ENCODE measurements around the gene GPS1.

Gene GPS1

DNA sequence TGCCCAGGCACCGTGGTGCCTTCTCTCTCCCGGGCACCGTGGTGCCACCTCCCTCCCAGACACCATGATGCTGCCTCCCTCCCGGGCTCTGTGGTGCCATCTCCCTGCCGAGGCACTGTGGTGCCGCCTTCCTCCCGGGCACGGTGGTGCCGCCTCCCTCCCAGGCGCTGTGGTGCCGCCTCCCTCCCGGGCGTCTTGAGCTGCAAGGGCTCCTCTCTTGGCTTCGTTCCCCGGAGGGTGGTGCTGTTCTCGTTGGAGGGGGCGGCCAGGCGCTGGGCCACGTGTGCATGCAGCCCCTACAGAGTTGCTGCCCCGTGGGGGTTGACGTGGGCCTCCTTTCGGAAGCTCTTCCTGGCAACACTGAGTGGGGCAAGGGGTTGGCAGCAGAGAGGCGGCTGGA lies 37.3 kb upstream of the GPS1 start:
- no peak for DNase-seq (ENCODE audit: low read depth, low spot score)

DNA sequence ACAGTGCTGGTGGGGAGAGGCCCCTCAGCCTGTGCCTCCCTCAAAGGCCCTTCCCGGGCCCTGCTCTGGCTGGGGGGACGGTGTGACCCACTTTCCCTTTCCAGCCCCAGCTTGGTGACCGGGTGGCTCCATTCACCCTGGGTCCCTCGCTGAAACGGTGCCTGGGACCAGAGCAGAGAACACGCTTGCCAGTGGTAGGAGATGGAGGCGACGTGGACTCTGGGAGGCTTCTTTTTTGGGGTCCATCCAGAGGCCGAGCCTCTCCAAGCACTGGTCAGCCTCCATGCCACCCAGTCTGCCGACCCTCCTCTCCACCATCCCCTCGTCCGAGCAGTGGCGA lies 36.8 kb upstream of the GPS1 start:
- DNase-seq (ENCODE audit: low read depth, low spot score), result no peak

DNA sequence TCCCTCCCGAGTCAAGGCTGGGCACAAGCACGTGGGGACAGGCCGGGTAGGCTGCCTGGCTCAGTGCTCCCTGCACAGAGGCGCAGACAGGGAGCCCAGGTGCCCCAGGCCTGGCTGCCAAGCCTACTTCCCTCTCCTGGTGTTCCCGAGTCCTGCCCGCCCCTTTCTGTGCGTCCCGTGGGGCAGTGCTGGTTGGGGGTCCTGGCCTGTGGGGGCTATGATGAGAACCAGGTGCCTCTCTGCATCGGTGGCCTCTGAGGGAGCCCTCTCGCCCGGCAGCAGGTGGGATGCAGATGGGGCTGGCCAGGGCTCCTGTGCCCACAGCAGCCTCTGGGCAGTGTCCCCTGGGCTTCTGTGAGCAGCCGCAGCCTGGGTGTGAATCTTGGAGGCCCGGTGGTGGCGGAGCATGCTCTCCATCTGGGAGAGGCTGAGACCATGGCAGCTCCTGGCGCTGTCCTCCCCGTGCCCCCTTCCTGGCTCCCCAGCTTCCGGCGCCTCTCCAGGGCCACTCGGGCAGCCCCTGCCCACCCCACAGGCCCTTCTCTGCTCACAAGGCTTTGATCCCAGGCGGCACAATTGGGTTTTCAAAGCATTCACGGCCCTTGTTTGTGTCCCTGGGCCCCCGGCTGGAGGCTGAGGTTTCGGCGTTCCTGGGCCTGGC lies 36.3 kb upstream of the GPS1 start:
- no peak for DNase-seq (ENCODE audit: low read depth, low spot score)

DNA sequence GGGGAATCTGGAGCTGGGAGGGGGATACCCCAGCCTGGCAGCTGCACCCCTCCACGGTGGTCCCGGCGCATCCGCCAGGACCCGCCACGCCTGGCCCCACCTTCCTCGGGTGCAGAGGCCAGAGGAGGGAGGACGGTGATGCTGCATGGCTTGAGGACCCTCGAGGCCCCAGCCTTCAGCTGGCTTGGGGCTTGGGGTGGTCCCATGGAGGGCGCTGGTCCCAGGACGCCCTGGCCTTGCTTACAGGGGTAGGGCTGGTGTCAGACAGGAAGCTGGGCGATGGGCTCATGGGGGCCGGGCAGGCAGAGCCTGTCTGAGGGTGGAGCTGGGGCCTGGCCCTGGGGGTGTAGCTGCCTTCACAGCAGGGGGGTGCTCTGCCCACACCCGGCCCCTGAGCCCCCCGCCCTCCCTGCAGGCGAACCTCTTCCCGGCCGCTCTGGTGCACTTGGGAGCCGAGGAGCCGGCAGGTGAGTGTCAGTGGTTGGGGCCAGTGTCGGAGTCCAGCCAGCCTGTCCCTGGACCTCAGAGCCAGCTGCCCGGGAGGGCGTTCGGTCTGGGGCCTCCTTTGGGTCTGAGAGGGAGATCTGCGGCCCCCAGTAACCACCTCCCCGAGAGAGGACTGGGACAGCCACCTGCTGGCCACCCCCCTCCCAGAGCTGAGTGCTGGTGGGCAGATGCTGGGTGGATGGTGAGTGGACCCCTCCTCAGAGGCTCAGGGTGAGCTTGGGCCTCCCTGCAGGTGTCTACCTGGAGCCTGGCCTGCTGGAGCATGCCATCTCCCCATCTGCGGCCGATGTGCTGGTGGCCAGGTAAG lies 35.4 kb upstream of the GPS1 start:
- DNase-seq (ENCODE audit: low read depth, low spot score), result no peak

DNA sequence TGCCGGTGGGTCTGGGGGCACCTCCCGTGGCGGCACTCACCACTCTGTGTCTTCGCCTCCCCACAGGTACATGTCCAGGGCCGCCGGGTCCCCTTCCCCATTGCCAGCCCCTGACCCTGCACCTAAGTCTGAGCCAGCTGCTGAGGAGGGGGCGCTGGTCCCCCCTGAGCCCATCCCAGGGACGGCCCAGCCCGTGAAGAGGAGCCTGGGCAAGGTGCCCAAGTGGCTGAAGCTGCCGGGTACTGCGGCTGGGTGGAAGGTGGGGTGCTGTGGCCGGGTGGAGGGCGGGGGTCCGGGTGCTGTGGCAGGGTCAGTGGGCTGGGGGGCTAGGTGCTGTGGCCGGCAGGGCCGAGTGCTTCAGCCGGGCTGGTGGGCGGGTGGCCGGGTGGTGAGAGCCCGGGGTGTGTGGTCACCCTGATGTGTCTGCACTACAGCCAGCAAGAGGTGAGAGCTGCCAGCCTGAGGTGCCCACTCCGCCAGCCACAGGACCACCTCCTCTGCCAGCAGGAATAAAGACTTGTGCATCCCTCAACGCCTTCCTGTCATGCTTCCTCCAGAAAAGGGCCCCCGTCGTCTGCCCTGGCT lies 34.7 kb upstream of the GPS1 start:
- DNase-seq (ENCODE audit: low read depth, low spot score), result no peak

DNA sequence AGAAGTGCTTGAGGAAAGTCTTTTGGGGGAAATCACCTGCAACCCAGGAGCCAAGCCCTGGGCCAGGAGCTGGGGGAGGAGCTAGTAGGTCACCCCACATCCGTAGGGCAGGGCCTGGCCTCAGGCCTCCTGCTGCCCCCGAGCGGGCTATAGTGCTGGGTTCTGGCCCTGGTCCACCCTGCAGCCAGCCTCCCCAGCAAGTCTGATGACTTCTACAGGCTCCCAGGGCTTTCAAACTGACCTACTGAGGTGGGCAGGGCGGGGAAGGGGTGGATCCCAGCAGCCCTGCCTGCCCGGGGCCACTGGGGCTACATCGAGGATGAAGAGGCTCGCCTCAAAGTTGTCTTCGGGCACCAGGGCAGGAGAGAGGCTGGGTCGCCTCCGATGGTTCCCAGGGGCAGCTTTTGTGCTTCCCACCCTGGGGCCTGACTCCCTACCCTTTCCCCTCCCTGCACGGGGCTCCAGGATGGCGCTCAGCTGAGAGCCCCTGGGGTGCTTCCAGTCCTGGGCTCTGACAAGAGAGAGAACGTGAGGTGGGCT lies 34.0 kb upstream of the GPS1 start:
- DNase-seq (ENCODE audit: low read depth, low spot score), result no peak

DNA sequence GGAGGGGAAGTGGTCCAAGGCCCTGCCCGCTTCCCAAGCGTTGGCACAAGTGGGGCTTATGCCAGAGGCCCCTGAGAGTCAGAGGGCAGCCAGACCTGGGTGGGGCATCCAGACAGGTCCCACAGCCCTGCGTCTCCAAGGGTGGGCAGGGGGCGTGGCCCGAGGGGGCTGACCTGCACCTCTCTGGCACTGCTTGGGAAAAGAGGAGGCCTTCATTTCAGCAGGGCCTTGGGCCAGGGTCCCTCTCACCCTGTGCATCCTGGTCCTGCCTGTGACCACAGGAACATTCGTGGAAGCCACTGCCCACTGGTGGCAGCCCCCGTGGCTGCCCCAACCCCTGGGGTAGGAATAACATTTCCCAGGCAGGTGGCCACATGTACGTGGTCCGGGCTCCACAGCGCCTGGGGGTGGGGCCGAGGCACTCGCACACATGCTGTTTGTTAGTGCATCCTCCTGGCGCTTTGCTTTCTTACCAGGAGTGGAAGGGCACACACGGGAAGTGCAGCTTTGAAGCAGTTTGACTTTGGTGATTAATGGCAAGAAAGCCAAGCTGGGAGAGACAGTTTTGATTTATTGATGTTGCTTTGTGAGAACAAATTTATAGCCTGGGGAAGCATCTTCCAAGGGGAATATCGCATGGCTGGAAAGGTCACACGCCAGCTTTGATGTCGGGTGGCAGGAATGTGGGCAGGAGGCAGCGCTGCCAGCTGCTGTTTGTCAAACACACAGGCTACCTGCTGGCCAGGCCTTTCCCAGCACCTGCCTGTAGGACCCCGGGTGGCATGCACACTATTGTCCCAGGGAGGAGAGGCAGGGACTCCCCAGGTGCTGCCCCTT lies 33.3 kb upstream of the GPS1 start:
- no peak for DNase-seq (ENCODE audit: low read depth, low spot score)

DNA sequence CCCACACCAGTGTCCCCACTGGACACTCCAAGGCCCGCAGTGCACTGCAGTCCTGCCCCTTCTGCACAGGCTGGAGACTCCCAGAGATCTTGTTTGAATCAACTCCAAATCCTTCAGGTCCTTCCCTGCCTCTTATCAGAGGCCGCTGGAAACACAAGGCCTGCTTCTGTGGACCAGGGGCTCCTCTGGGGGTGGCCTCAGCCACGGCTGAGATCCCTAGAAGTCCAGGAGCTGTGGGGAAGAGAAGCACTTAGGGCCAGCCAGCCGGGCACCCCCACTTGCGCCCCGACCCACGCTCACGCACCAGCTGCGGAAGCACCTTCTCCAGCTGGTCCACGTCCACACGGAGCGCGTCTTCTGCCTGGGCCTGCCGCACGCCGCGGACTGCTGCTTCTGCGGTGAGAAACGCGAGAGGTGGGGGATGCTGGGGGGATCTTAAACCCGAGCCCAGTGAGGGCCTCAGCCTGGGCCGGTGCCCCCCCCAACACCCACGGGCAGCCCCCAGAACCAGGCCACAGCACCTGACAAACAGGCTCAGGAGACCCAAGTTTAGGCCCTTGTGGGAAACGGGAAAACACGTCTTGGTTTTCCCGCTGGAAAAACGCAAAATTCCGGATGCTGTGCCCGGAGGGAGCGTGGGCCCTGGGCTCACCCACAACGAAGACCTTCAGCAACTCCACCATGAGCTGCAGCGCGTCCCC lies 32.6 kb upstream of the GPS1 start:
- no peak for DNase-seq (ENCODE audit: low read depth, low spot score)

DNA sequence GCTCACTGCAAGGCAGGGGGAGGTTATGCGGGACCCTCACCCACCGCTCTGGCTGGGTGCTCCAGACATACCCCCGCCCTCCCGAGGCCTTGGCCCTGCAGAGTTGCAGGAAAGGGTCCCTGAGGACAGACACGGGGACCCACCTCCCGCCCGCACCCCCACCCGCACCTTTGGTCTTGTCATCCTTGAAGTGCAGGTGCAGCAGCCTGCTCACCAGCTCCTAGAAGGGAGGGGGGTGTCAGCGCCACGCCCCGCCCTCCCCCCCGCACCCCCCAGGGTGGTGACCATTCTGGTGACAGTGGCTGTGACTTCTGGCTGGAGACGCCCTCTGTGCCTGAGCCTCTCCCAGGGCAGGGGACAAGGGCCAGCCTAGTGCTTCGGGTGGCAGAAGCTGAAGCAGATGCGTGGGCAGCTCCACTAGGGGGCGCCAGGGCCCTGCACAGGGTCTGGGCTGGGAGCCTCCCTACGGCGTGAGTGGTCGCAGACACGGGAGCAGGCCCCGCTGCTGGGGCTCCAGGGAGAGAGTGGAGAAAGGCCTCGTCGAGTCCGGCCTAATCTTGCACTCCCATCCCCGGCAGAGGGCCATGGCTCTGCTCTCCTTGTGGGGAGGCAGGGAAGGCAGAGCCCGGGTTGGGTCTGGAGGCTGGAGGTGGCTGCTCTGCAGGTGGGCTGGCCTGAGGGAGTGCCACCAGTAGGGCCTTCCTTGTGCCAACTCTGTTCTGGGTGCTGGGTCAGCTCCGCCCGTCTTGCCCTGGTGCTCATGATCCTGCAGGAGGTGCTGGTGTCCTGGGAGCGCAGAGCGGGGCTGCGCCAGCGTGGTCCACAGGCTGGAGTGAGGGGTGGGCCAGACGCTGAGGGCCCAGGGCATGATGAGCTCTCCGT lies 31.8 kb upstream of the GPS1 start:
- peak; percentile 60 for DNase-seq (ENCODE audit: low read depth, low spot score)

DNA sequence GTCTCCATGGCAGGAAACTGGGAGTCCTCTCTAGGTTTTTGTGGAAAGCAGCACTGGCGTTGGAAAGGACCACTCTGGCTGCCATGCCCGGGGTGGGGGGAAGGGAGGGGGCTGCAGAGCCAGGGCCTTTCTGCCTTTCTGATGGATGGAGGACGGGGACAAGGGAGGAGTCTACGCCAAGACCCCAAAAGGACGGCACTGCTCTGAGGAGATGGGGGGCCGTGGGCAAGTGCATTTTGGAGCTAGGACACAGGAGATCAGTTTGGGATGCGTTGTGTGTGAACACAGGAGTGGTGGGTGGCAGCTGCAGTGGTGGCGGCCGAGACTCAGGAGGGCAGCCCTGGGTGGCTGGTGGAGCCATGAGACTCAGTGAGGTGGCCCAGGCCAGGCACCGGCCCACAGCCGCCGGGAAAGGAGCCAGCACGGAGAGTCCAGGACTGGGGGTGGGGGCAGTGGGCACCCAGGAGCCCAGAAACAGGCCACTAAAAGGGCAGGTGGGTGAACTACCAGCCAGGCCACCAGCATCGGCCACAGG lies 31.1 kb upstream of the GPS1 start:
- DNase-seq (ENCODE audit: low read depth, low spot score), result no peak

DNA sequence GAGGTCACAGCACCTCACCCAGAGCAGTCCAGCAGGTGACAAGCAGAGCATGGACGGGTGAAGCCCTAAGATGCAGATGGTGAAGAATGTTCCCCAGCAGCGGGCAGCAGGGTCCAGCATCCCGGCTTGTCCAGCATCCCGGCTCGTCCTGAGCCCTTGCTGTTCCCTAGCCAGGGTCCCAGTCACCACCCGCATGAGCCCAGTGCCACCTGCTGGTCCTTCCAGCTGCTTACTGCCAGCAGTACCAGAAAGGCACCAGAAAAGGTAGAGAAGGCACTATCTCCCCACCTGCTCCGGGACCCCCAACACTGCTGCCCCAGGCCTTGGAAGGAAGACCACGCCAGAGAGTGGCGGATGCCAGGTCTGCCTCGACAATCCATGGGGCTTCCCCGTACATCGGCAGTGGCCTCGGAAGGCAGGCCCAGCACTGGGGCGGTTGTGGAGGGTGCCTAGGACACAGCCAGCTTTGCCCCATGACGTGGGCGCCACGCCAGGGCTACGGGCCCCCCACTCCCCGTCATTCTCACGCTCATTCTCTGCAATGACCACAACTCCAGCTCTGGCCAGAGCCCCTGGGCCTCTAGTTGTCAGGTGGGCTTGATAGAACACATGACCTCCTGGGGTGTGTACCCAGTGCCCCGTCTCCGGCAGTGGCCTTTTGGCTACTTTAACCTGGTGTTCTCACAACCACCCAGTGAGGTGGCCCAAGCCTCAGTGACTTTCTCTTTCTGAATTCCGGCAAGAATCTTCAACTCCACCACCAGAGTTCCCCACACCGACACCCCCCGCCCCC lies 30.4 kb upstream of the GPS1 start:
- peak; percentile 87 for DNase-seq (ENCODE audit: low read depth, low spot score)

DNA sequence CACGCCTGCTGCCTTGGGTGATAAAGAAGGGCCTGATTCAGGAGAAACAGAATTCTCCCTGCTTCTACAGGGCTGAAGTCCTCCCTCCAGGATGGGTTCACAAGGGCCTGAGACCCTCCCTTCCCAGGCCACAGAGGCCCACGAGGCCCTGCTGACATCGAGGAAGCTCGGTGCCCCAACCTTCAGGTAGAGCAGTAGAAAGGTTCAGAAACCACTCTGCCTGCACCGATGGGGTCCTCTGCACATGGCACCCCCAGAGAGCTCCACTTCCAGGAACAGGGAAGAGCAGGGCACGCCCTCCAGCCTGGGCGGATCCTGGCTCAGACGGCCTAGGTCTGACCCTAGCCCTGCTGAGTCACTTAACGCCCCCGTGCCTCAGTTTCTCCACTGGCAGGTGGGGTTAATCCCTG lies 29.8 kb upstream of the GPS1 start:
- DNase-seq (ENCODE audit: low read depth, low spot score), result no peak

DNA sequence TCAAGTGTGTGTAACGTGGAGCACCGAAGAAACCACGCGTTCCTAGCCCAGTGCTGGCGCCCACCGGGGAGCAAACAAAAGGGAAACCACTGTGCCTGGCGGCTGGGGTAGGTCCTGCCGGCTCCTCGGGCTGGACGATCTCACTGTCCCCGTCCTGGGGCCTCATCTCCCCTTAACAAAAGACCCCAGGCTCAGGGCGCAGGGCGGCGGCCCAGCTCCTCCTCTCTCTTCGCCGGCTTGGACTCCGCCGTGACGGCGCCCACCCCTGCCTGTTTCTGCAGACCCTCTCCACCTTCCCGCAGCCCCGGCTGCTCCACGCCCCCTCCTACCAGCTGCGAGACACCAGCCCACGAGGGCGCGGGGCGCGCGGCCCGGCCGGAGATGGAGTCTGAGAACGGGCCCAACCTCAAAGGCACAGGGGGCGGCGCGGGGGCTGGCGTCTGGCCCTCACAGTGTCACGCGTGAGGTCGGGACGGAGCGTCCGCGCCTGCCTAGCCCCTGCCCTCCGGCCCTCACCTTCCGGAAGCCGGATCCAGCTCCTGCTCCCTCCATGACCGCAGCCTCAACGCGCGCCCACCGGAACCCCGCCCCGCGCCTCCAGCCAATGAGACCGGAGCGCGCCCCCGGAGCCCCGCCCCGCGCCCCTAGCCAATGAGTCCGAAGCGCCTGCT lies 29.3 kb upstream of the GPS1 start, which contains the start of gene CENPX:
Gene CENPX (minus strand): TSS at position 569 of the 671 bp plus-strand sequence. CDS start 17 bp downstream, at position 552.
- DNase-seq (ENCODE audit: low read depth, low spot score), result no peak

DNA sequence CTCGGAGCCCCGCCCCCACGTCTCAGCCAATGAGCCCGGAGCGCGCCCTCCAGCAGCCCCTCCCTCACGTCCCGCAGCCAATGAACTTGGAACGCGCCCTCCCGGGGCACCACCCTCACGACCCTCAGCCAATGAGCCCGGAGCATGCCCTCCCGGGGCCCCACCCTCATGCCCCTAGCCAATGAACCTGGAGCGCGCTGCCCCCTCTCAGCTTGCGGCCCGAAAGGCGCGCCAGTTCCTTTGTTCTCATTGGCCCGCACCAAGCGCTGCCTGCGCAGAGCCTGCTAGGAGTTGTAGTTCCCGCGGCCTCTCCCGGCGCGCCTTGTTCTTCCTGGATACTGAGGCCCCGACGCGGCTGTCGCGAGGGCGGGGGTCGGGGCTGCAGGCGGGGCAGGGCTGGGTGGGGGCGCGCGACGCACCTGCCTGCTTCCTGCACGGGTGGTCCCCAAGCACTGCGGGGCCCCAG lies 28.7 kb upstream of the GPS1 start, which contains the start of gene LRRC45:
Gene LRRC45 (plus strand): TSS at position 325 of the 466 bp plus-strand sequence. CDS start 339 bp downstream, outside the sequence.
- peak; percentile 100 for DNase-seq (ENCODE audit: low read depth, low spot score)

DNA sequence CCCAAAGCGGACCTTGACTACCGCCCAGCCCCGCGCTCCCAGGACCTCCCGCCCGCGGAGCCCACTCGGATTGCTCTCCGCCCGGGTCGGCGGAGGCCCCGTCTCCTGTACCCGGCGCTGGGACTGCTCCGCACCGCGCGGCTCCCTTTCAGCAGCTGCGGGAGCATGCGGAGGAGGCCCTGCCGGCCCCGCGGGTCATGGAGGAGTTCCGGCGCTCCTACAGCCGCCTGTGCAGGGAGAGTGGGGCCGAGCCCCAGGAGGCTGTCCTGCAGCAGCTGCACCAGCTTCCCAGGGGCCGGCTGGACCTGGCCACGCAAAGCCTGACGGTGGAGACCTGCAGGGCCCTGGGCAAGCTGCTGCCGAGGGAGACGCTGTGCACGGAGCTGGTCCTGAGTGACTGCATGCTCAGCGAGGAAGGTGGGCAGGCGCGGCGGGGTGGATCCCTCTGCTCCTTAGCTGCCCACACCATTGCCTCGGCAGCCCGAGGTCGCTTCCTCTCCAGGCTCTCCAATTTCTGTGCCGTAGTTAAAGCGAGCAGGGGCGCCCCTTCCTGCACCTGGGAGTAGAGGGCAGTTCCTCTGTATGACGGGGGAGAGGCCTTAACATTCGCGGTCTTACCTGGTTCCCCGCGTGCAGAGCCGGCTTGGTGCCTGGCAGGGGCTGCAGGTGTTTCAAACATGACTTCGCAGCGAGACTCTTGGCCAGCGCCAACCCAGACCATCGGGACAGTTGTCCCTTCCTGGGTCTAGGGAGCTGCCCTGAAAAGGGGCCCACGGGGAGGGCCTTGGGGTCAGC lies 28.1 kb upstream of the GPS1 start:
- DNase-seq (ENCODE audit: low read depth, low spot score), result peak; percentile 53

DNA sequence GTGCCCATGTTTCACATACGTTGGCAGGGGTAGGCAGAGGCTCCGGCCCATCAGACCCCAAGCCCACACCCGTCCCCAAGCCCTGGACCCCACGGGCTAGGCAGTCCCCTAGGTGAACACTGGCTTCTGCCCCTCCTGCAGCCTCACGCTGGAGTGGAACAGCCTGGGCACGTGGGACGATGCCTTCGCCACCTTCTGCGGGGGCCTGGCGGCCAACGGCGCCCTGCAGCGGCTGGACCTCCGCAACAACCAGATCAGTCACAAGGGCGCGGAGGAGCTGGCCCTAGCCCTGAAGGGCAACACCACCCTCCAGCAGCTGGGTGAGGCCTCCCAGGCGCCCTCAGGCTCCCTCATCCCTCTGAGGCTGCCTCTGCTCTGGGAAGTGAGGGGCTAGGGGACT lies 26.8 kb upstream of the GPS1 start:
- no peak for DNase-seq (ENCODE audit: low read depth, low spot score)

DNA sequence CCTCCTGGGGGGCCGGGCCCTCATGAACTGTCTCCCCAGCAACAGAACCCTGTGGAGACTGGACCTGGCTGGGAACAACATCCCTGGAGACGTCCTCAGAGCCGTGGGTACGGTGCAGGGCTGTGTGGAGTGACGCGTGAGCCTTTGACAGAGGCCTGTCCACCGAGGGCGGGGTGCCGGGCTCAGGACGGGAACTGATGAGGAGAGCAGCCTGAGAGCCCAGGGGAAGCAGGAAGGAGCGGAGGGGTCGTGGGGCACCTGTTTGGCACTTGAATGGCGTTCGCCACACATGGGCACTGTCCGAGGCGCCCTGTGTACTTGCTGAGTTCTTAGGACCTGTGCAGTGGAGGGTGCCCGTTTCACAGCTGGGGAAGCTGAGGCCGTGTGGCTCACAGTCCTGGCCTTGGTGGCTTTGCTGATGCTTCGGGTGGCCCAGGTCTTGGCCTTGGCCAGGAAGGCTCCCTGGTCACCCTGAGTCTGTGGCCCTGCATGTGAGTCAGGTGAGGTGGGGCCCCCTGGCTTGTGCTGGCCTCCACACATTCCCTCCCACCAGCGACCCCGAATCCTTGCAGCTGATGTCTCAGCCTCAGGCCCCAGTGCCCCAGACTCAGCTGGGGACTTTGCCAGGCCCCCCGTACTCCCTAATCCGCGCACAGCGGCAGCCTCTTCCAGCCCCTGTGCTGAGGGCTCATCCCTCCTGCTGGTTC lies 26.1 kb upstream of the GPS1 start:
- no peak for DNase-seq (ENCODE audit: low read depth, low spot score)
